ENCODE results near the gene TPPP3.

- no peak for TF ChIP-seq CTCF (IDR thresholded peaks at IDR 0.05)
- no peak for TF ChIP-seq POLR2A (IDR thresholded peaks at IDR 0.05)
These were observed 3.1 kb downstream of the TPPP3 start for GRCh38 chr16:67389911-67390815.

Data from esophagus squamous epithelium (tissue), 4 donors.